ENCODE measurements around the gene BPIFB6.

GRCh38 chr20:32983459-32984112 is 47.9 kb upstream of the BPIFB6 start:
- TF ChIP-seq CBX8 (IDR thresholded peaks at IDR 0.05), result no peak
- no peak for TF ChIP-seq RAD21 (conservative IDR thresholded peaks at IDR 0.05 in 1 of 2, IDR thresholded peaks at IDR 0.05 in 1 of 2)
- no peak for TF ChIP-seq HEYL (CRISPR knock-in tag; IDR thresholded peaks at IDR 0.05)
- TF ChIP-seq CEBPB (IDR thresholded peaks at IDR 0.05), result no peak
- TF ChIP-seq HDAC2 (IDR thresholded peaks at IDR 0.05), result no peak
- TF ChIP-seq, protein P1, sequence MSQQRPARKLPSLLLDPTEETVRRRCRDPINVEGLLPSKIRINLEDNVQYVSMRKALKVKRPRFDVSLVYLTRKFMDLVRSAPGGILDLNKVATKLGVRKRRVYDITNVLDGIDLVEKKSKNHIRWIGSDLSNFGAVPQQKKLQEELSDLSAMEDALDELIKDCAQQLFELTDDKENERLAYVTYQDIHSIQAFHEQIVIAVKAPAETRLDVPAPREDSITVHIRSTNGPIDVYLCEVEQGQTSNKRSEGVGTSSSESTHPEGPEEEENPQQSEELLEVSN (IDR thresholded peaks at IDR 0.05; ENCODE audit: borderline replicate concordance, low read depth), result no peak
- TF ChIP-seq JUNB (IDR thresholded peaks at IDR 0.05), result no peak
- no peak for TF ChIP-seq RNF2 (IDR thresholded peaks at IDR 0.05; ENCODE audit: borderline replicate concordance, low read depth)
- no peak for TF ChIP-seq SMC3 (IDR thresholded peaks at IDR 0.05)

Data from A549 (cell line).